Tongue (tissue), 2 donors: ENCODE results near the gene CPA1. TPM values are rescaled to one million over a fixed set of nuclear protein-coding genes. Genes with fewer than 3 reads are reported as not detected.
A peak's percentile ranks its signal among the peaks of the same experiment; 100 is the strongest.
"Not testable (repeated sequence)": the region's sequence is repeated elsewhere in the genome, so short reads cannot be mapped to it uniquely, and the experiment has no call there.

ENCODE experiments used
- DNase-seq: peaks from one replicate; pipeline ENCODE4 v3.0.0-alpha.2; 2015
- total RNA-seq: library from RNA; depleted of rRNA; stranded (reverse); fragments of >200 nt; gene quantifications from one replicate; pipeline ENCODE4 v1.2.3, GENCODE V29; 2014

The CPA1 gene
- total RNA-seq, 1 donor from 2014 or later, result 2.9 TPM

GRCh38 chr7:130372402-130373165 lies 7.7 kb upstream of the CPA1 start:
- no peak for DNase-seq

GRCh38 chr7:130374507-130374906 lies 5.8 kb upstream of the CPA1 start:
- no peak for DNase-seq

- not testable (repeated sequence) for DNase-seq
Observed at GRCh38 chr7:130376461-130376860, 3.8 kb upstream of the CPA1 start.

GRCh38 chr7:130377178-130377577 lies 3.1 kb upstream of the CPA1 start:
- no peak for DNase-seq

GRCh38 chr7:130379019-130379418 lies 1.3 kb upstream of the CPA1 start:
- no peak for DNase-seq

GRCh38 chr7:130379532-130379920 lies 768 bp upstream of the CPA1 start:
- no peak for DNase-seq

- no peak for DNase-seq
Observed at GRCh38 chr7:130380861-130381455, 664 bp downstream of the CPA1 start.

- DNase-seq, result no peak
Observed at GRCh38 chr7:130381468-130382312, 1.4 kb downstream of the CPA1 start.

GRCh38 chr7:130383187-130383980 lies 3.1 kb downstream of the CPA1 start:
- DNase-seq, result no peak

- DNase-seq, result no peak
Observed at GRCh38 chr7:130384371-130384801, 4.1 kb downstream of the CPA1 start.

GRCh38 chr7:130384841-130385599 lies 4.7 kb downstream of the CPA1 start:
- DNase-seq, result no peak

GRCh38 chr7:130385600-130386066 lies 5.3 kb downstream of the CPA1 start:
- DNase-seq, result no peak

GRCh38 chr7:130386876-130387275 lies 6.6 kb downstream of the CPA1 start:
- DNase-seq, result no peak

- no peak for DNase-seq
Observed at GRCh38 chr7:130387306-130387627, 7.0 kb downstream of the CPA1 start.

- DNase-seq, result no peak
Observed at GRCh38 chr7:130387628-130388403, 7.5 kb downstream of the CPA1 start.

- DNase-seq, result no peak
Observed at GRCh38 chr7:130388671-130389070, 8.4 kb downstream of the CPA1 start.

- DNase-seq, result no peak
Observed at GRCh38 chr7:130390486-130390885, 10.2 kb downstream of the CPA1 start.

GRCh38 chr7:130393101-130393561 lies 12.8 kb downstream of the CPA1 start:
- DNase-seq, result peak; percentile 60

- DNase-seq, result peak; percentile 57
Observed at GRCh38 chr7:130393841-130394411, 13.6 kb downstream of the CPA1 start.
